GM11168 (cell line): Measurements from ENCODE around the gene DPH1.

Experiments used
- in situ Hi-C: fragments of 300-500 bp; cut with MboI; formaldehyde crosslinking; loops from one replicate; pipeline ENCODE4 v1.12.0; 2022; ENCODE audit warnings: low sequenced_read_pairs; ENCODE audit not compliant: unreplicated experiment

DPH1 gene

GRCh38 chr17:2044263-2044894 is 14.4 kb downstream of the DPH1 start:
- in situ Hi-C loops = no loop called here

DNA sequence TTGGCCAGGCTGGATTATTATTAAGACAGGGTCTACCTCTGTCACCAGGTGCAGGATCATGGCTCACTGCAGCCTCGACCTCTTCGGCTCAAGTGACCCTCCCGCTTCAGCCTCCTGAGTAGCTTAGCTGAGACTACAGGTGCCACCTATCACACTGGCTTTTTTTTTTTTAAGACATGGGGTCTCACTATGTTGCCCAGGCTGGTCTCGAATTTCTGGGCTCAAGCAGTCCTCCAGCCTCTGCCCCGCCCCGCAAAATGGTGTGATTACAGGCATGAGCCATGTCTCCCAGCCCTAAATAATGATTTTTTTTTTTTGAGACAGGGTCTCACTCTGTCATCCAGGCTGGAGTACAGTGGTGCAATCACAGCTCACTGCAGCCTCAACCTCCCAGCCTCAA is 17.6 kb downstream of the DPH1 start:
- in situ Hi-C loops = no loop called here

DNA sequence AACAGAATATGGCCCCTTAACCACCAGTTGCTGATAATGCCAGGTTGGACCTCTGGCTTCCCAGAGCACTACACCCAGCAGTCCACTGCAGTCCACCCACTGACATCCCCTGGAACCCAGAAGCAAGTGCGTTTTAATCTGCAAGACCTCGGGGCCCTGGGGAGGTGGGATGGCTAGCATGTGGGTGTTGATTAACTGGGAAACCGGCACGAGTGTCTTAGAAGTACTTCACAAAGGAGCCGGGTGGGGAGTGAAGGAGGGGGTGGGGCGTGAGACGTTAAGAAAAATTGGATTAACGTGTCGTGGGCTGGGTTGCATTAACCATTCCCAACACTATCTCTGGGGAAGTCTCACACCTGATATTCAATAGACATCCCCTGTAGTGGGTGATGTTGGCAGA is 18.9 kb downstream of the DPH1 start:
- in situ Hi-C loops = no loop called here

GRCh38 chr17:2049333-2050299 is 19.7 kb downstream of the DPH1 start:
- in situ Hi-C loops = no loop called here

DNA sequence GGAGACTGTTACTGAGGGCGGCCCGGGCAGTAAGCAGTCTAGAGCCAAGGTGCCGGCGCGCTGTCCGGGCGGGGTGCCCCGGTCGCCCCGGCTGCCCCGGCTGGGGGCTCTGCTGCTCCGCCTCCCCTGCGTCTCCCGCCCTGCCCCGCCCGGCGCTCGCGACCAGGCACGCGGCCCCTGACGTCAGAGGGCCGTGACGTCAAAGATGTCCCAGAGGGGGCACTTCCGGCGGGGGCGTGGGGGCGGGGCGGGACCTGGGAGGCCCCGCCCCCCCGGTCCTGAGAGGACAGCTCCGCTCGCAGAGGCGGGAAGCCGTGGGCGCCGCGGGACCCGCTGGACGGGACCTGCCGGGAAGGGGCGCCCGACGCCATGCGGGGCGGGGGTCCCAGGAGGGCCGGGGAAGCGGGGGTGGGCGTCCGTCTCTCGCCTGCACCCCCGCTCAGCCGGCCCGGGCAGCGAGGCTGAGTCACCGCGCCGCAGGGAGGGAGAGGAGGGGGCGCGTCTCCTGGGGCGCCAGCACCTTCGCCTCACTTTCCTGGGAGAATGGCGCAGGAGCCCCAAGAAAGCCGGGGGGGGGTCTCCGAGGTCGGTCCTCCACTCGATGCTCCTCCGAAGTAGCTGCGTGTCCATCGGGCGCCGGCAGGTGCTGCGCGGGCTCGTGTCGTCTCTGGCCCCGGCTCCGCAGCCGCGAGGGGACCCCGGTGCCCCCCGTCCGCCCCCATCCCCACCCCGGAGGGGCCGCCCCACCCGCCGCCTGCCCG is 20.5 kb downstream of the DPH1 start:
- in situ Hi-C loops = no loop called here

- in situ Hi-C loops = no loop called here
These were observed 21.3 kb downstream of the DPH1 start for GRCh38 chr17:2051061-2051932.

DNA sequence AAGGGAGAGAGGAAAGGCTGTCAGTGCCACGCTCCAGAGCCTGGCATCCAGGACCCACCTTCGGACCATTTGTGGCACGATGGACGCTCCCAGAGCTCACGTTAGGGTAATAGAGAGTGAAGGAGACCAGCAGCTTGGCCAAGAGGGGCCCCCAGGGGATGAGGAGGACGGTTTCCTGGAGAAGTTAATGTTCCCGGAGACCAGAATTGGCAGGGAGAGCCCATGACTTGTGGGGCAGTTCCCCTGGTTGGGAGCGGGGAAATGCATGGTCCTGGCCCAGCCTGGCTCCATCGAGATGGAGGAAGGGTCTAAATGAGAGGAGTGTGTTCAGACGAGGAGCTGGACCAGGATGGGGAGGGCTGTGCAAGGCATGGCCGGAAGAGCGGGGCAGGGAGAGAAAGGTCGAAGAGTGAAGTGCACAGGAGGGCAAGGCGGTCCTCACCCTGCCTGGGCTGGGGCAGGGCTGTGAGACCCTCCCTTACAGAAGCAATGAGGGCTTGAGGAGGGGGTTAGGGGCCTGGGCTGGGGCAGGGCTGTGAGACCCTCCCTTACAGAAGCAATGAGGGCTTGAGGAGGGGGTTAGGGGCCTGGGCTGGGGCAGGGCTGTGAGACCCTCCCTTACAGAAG is 22.1 kb downstream of the DPH1 start:
- in situ Hi-C loops = no loop called here

DNA sequence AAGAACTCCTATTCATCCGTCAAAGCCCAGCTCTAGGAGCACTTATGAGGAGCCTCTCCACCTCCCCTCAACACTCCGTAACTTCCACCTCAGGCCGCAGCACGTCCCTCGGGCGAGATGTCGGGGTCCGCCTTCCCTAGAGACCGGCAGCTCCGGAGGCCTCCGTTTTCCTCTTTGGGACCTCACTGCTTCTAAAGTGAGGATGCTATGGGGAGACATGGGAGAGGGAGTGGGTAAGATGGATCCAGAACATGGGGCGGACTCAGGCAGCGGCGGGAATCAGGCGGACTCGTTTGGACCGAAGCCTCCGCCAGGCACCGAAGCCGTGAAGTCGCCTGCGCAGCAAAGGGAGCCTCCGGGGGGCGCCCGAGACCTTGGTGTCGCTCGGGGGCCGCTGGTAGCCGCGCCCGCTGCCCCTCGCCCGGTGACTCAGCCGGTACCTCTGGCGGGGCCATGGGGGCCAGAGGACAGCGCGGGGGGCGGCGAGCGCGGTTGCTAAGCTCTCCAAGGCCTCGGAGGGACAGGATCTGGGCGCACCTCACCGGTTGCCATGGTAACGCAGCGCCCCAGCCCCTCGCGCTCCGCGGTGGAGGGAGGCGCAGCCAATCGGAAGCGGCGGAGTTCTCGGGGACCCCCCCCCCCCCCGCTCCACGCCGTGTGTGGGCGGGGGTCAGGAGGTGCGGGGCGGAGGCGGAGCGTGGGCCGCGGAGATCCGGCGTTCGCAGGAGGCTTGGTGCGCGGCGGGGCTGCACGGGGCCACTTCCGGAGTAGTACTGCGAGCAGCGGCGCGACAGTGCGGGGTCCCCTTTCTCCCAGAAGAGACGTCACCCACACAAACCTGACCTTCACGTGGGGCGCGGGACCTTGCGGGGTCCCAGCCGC is 23.7 kb downstream of the DPH1 start:
- in situ Hi-C loops = no loop called here

DNA sequence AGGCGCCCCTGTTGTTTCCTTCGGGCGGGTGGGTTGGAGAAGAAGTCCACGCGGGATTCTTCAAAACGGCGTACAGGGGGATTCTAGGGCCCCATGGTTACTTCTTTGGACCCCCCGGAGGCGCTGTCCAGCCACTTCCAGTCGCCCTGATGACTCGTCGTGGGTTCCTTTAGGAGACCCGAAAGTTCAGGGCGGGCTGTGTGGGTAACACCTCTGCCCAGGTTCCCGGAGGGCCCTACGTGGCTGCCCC is 24.2 kb downstream of the DPH1 start:
- in situ Hi-C loops = no loop called here

- in situ Hi-C loops = no loop called here
These were observed 24.7 kb downstream of the DPH1 start, which contains the start of gene HIC1 for GRCh38 chr17:2054512-2055291. TSS of gene HIC1 (plus strand) at chr17:2055103. CDS start at chr17:2056691, 1,588 bp downstream.

DNA sequence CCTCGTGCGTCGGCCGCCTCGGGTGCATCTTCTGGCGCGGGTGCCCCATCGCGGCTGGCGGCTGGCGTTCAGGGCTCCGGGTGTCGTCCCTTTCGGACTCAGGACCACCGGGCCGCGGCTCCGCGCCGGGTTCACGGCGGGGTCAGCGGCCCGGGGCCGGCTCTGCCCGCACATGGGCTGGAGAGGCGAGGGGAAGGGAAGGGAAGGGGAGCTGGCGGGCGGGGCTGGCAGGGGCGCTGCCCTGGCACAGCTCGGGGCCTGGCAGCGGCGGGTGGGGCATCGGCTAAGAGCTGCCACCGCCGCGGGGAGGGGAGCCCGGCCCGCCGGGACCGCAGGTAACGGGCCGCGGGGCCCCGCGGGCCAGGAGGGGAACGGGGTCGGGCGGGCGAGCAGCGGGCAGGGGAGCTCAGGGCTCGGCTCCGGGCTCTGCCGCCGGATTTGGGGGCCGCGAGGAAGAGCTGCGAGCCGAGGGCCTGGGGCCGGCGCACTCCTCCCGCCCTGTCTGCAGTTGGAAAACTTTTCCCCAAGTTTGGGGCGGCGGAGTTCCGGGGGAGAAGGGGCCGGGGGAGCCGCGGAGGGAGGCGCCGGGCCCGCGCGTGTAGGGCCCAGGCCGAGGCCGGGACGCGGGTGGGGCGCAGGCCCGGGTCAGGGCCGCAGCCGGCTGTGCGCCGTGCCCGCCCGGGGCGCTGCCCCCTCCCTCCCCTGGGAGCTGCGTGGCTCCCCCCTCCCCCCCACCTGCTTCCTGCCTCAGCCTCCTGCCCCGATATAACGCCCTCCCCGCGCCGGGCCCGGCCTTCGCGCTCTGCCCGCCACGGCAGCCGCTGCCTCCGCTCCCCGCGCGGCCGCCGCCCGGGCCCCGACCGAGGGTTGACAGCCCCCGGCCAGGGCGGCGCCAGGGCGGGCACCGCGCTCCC is 25.6 kb downstream of the DPH1 start:
- in situ Hi-C loops = no loop called here

DNA sequence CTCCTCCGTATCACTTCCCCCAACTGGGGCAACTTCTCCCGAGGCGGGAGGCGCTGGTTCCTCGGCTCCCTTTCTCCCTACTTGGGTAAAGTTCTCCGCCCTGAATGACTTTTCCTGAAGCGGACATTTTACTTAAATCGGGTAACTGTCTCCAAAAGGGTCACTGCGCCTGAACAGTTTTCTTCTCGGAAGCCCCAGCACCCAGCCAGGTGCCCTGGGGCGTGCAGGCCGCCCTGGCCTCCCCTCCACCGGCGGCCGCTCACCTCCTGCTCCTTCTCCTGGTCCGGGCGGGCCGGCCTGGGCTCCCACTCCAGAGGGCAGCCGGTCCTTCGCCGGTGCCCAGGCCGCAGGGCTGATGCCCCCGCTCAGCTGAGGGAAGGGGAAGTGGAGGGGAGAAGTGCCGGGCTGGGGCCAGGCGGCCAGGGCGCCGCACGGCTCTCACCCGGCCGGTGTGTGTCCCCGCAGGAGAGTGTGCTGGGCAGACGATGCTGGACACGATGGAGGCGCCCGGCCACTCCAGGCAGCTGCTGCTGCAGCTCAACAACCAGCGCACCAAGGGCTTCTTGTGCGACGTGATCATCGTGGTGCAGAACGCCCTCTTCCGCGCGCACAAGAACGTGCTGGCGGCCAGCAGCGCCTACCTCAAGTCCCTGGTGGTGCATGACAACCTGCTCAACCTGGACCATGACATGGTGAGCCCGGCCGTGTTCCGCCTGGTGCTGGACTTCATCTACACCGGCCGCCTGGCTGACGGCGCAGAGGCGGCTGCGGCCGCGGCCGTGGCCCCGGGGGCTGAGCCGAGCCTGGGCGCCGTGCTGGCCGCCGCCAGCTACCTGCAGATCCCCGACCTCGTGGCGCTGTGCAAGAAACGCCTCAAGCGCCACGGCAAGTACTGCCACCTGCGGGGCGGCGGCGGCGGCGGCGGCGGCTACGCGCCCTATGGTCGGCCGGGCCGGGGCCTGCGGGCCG is 26.5 kb downstream of the DPH1 start:
- in situ Hi-C loops = no loop called here

- in situ Hi-C loops = no loop called here
These were observed 27.3 kb downstream of the DPH1 start for GRCh38 chr17:2057175-2057759.

DNA sequence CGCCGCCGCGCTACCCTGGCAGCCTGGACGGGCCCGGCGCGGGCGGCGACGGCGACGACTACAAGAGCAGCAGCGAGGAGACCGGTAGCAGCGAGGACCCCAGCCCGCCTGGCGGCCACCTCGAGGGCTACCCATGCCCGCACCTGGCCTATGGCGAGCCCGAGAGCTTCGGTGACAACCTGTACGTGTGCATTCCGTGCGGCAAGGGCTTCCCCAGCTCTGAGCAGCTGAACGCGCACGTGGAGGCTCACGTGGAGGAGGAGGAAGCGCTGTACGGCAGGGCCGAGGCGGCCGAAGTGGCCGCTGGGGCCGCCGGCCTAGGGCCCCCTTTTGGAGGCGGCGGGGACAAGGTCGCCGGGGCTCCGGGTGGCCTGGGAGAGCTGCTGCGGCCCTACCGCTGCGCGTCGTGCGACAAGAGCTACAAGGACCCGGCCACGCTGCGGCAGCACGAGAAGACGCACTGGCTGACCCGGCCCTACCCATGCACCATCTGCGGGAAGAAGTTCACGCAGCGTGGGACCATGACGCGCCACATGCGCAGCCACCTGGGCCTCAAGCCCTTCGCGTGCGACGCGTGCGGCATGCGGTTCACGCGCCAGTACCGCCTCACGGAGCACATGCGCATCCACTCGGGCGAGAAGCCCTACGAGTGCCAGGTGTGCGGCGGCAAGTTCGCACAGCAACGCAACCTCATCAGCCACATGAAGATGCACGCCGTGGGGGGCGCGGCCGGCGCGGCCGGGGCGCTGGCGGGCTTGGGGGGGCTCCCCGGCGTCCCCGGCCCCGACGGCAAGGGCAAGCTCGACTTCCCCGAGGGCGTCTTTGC is 28.0 kb downstream of the DPH1 start:
- in situ Hi-C loops = no loop called here
